ENCODE data around the gene ANGPTL7. TPM values are rescaled to one million over a fixed set of nuclear protein-coding genes. Genes with fewer than 3 reads are reported as not detected.

ANGPTL7 gene
- total RNA-seq, 4 donors from 2014 or later = 0.33 to 4.6 (median 0.38) TPM

DNA sequence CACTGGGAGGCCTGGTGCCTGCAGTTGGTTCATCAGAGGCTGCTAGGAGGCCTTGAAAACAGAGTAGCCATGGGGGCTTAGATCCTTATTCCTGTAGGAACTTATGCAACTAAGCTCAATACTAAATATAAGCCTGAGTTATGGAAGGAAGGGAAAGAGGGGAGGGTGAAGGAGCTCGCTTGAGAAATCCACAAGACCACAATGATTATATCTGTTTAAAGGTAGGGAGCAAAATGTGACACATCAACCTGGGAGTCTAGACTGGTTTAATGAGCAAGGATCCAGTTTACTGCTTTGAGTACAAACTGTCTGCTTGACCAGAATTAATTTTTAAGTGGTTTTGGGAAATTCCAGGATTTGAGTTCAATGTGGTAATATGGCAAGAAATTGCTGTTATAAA, 20.4 kb upstream of the ANGPTL7 start:
- TF ChIP-seq, protein P1, sequence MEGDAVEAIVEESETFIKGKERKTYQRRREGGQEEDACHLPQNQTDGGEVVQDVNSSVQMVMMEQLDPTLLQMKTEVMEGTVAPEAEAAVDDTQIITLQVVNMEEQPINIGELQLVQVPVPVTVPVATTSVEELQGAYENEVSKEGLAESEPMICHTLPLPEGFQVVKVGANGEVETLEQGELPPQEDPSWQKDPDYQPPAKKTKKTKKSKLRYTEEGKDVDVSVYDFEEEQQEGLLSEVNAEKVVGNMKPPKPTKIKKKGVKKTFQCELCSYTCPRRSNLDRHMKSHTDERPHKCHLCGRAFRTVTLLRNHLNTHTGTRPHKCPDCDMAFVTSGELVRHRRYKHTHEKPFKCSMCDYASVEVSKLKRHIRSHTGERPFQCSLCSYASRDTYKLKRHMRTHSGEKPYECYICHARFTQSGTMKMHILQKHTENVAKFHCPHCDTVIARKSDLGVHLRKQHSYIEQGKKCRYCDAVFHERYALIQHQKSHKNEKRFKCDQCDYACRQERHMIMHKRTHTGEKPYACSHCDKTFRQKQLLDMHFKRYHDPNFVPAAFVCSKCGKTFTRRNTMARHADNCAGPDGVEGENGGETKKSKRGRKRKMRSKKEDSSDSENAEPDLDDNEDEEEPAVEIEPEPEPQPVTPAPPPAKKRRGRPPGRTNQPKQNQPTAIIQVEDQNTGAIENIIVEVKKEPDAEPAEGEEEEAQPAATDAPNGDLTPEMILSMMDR (IDR thresholded peaks at IDR 0.05) = no peak
- TF ChIP-seq POLR2A (IDR thresholded peaks at IDR 0.05) = no peak
- 89 to 94% methylated on average over 1 of the region's 1 CpG for WGBS, 2 donors
- H3K4me3 ChIP-seq (replicated peaks in 1 of 3) = no peak overlapping the region
- H3K9me3 ChIP-seq = no peaks in the 10 kb centered on the region
- no peak for DNase-seq
- no peaks in the 10 kb centered on the region for H3K27me3 ChIP-seq
- intact Hi-C loops (cut with DNase I) = no loop called here
- H3K36me3 ChIP-seq = no peaks in the 10 kb centered on the region
- H3K4me1 ChIP-seq = no peaks in the 10 kb centered on the region
- H3K27ac ChIP-seq = no peak overlapping the region

GRCh38 chr1:11169202-11169601, 20.0 kb upstream of the ANGPTL7 start:
- no peak for DNase-seq
- Histone ChIP-seq H3K27me3 (no peaks in the 10 kb centered on the region), H3K27ac (no peak overlapping the region), H3K36me3 (no peaks in the 10 kb centered on the region), H3K9me3 (no peaks in the 10 kb centered on the region), H3K4me1 (no peaks in the 10 kb centered on the region), H3K4me3 (replicated peaks in 1 of 3) (no peak overlapping the region)
- intact Hi-C loops (cut with DNase I) = no loop called here
- 90 to 93% methylated on average over 3 of the region's 3 CpGs for WGBS, 2 donors
- TF ChIP-seq, protein P1 (IDR thresholded peaks at IDR 0.05) = no peak
- no peak for TF ChIP-seq POLR2A (IDR thresholded peaks at IDR 0.05)

- WGBS, 2 donors = 68 to 78% methylated on average over 2 of the region's 2 CpGs
- Histone ChIP-seq H3K9me3 (no peaks in the 10 kb centered on the region), H3K36me3 (no peaks in the 10 kb centered on the region), H3K27ac (no peak overlapping the region), H3K4me1 (no peaks in the 10 kb centered on the region), H3K4me3 (replicated peaks in 1 of 3) (no peak overlapping the region), H3K27me3 (no peaks in the 10 kb centered on the region)
- DNase-seq = no peak
- intact Hi-C loops (cut with DNase I) = no loop called here
- TF ChIP-seq POLR2A (IDR thresholded peaks at IDR 0.05) = no peak
- TF ChIP-seq, protein P1 (IDR thresholded peaks at IDR 0.05) = no peak
Observed at GRCh38 chr1:11170102-11170501, 19.1 kb upstream of the ANGPTL7 start.

- H3K27ac ChIP-seq = no peak overlapping the region
- DNase-seq = no peak
- no peaks in the 10 kb centered on the region for H3K9me3 ChIP-seq
- WGBS, 2 donors = 90 to 93% methylated on average over 7 of the region's 7 CpGs
- TF ChIP-seq POLR2A (IDR thresholded peaks at IDR 0.05) = no peak
- TF ChIP-seq, protein P1 (IDR thresholded peaks at IDR 0.05) = no peak
- no peaks in the 10 kb centered on the region for H3K36me3 ChIP-seq
- H3K4me3 ChIP-seq (replicated peaks in 1 of 3) = no peak overlapping the region
- intact Hi-C loops (cut with DNase I) = no loop called here
- H3K27me3 ChIP-seq = no peaks in the 10 kb centered on the region
- peaks cover 0 to 14% of the 10 kb centered on the region in 2 donors for H3K4me1 ChIP-seq
Observed at GRCh38 chr1:11174261-11174942, 14.8 kb upstream of the ANGPTL7 start.

DNA sequence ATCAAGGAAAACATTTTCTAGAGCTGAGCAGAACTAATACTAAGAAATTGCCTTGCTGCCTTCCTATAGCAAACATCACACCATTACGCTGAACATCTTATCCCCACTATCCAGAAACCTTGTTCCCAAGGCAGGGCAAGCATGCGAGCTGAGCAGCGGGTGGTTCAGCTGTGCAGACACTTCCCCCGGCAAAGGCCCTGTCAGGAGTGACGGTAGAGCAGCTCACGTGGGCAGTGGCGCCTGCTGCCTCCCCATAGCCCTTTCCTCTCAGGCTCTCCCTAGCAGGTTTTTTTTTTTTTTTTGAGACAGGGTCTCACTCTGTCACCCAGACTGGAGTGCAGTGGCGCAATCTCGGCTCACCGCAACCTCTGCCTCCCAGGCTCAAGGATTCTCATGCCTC, 13.7 kb upstream of the ANGPTL7 start:
- H3K9me3 ChIP-seq = no peaks in the 10 kb centered on the region
- H3K4me3 ChIP-seq (replicated peaks in 1 of 3) = no peak overlapping the region
- peaks cover 0 to 22% of the 10 kb centered on the region in 2 donors for H3K4me1 ChIP-seq
- 95% methylated on average over 10 of the region's 10 CpGs for WGBS, 2 donors
- peak in 1 of 2 donors; percentile 2 for DNase-seq
- intact Hi-C loops (cut with DNase I) = no loop called here
- TF ChIP-seq, protein P1 (IDR thresholded peaks at IDR 0.05) = no peak
- no peaks in the 10 kb centered on the region for H3K36me3 ChIP-seq
- no peak overlapping the region for H3K27ac ChIP-seq
- no peaks in the 10 kb centered on the region for H3K27me3 ChIP-seq
